EH (cell line): ENCODE results near the gene RBBP7.
A peak's percentile ranks its signal among the peaks of the same experiment; 100 is the strongest.

Experiments used
- DNase-seq: peaks from one replicate; pipeline ENCODE4 v3.0.0-alpha.2; 2015; ENCODE audit warnings: low read depth

The RBBP7 gene

GRCh38 chrX:16825264-16826035 lies 44.7 kb downstream of the RBBP7 start:
- peak; percentile 46 for DNase-seq

GRCh38 chrX:16822723-16823122 lies 47.4 kb downstream of the RBBP7 start:
- DNase-seq = peak; percentile 65

- DNase-seq = no peak
Observed at GRCh38 chrX:16819634-16820033, 50.5 kb downstream of the RBBP7 start.

GRCh38 chrX:16814597-16814996 lies 55.6 kb downstream of the RBBP7 start:
- DNase-seq = no peak

GRCh38 chrX:16807976-16808542 lies 62.1 kb downstream of the RBBP7 start:
- peak; percentile 53 for DNase-seq

GRCh38 chrX:16807548-16807947 lies 62.6 kb downstream of the RBBP7 start:
- peak; percentile 52 for DNase-seq

GRCh38 chrX:16804923-16805464 lies 65.2 kb downstream of the RBBP7 start:
- DNase-seq = no peak

- no peak for DNase-seq
Observed at GRCh38 chrX:16797841-16798240, 72.3 kb downstream of the RBBP7 start.

GRCh38 chrX:16797358-16797757 lies 72.8 kb downstream of the RBBP7 start:
- peak; percentile 1 for DNase-seq

GRCh38 chrX:16796298-16796697 lies 73.9 kb downstream of the RBBP7 start:
- DNase-seq = no peak
